C4-2B (cell line): ENCODE measurements around the gene CBARP.

Experiments used
- CTCF ChIP-seq: fragments of 450-650 bp; conservative IDR thresholded peaks from 2 replicates; pipeline ENCODE4 v1.5.1; 2017; ENCODE audit warnings: mild to moderate bottlenecking
- ZFX ChIP-seq: fragments of 450-650 bp; IDR thresholded peaks from 2 replicates; pipeline ENCODE4 v1.6.1; 2017

DNA sequence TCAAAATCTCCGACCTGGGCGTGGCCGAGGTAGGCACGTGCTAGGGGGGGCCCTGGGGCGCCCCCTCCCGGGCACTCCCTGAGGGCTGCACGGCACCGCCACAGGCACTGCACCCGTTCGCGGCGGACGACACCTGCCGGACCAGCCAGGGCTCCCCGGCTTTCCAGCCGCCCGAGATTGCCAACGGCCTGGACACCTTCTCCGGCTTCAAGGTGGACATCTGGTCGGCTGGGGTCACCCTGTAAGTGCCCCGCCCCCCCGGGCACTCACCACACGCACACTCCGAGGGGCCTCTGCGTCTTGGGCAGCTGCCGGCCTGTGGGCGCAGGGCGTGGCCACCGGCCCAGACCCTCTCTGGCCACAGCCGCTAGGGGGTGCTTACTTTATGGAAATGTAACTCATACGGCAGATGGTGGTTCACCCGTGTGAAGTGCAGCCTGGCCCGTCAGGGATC lies 17.3 kb downstream of the CBARP start:
- TF ChIP-seq CTCF = no peak
- no peak for TF ChIP-seq ZFX
